Mammary microvascular endothelial cell (primary cell): ENCODE data around the gene TBC1D3L. TPM values are rescaled to one million over a fixed set of nuclear protein-coding genes. Genes with fewer than 3 reads are reported as not detected.

Experiments
- total RNA-seq: library from RNA; depleted of rRNA; stranded (reverse); fragments of >200 nt; gene quantifications from 2 replicates; pipeline ENCODE4 v1.2.3, GENCODE V29; 2015

Gene TBC1D3L
- not detected in 2 replicates for total RNA-seq

GRCh38 chr17:37988960-37989359 is at the start of gene TBC1D3L:
Gene TBC1D3L (minus strand): TSS chr17:37989060. CDS start chr17:37987520, 1,540 bp downstream.

GRCh38 chr17:38003676-38004075 is 14.8 kb upstream of the TBC1D3L start, which contains the start of gene TBC1D3D:
Gene TBC1D3D (plus strand): TSS chr17:38003976. CDS start chr17:38005561, 1,585 bp downstream.

Other genes with a start within 250 kb of the TBC1D3L start
- gene HNF1B, start 244.0 kb downstream of the TBC1D3L start, total RNA-seq: not detected in 2 replicates
- not detected in 2 replicates for gene TBC1D3K, start 64.6 kb downstream of the TBC1D3L start, total RNA-seq
- 1.4 TPM in 1 of 2 replicates, not detected in the other for gene TBC1D3D, start 14.9 kb upstream of the TBC1D3L start, total RNA-seq
- 0.13 and 0.20 TPM in 2 replicates for gene TBC1D3C, start 79.6 kb upstream of the TBC1D3L start, total RNA-seq
- 0.89 TPM in 1 of 2 replicates, not detected in the other for gene TBC1D3E, start 138.9 kb upstream of the TBC1D3L start, total RNA-seq
- gene TBC1D3, start 203.5 kb upstream of the TBC1D3L start, total RNA-seq: not detected in 2 replicates